22Rv1 (cell line): ENCODE results near the gene RMI2.

Experiments
- H3K27ac ChIP-seq: fragments of 450-650 bp; 2 replicates; pipeline ENCODE4 v1.5.1; 2017
- ZFX ChIP-seq: fragments of 450-650 bp; IDR thresholded peaks from 2 replicates; pipeline ENCODE4 v1.6.1; 2017; ENCODE audit warnings: antibody characterized with exemption, borderline replicate concordance
- TF ChIP-seq, protein P1 (sequence below): fragments of 450-650 bp; IDR thresholded peaks from 2 replicates; pipeline ENCODE4 v1.5.1; 2017; ENCODE audit warnings: mild to moderate bottlenecking

RMI2 gene

DNA sequence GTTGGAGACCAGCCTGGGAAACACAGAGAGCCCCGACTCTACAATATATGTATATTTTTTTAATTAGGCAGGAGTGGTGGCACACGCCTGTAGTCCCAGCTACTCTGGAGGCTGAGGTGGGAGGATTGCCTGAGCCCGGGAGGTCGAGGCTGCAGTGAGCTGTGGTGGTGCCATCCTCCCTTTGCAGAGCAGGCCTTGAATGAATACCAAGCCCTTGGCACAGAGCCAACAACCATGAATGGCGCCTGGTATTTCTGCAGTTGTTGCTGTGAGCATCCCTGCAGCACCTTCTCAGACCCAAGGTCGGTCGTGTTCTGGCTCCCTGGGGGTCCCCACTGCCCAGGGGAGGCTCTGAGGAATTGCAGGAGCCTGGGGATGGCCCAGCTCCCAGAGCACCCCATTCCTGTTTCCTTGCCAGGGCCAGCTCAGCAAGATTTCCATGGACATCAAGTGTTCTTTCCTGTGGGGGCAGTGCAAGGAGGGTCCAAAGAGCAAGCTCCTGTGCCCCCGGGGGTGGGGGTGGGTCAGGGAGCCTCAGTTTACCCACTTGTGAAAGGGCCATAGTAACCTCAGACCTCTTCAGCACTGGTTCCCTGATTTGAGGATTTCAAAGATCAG, 25.6 kb upstream of the RMI2 start:
- TF ChIP-seq ZFX = no peak
- TF ChIP-seq, protein P1, sequence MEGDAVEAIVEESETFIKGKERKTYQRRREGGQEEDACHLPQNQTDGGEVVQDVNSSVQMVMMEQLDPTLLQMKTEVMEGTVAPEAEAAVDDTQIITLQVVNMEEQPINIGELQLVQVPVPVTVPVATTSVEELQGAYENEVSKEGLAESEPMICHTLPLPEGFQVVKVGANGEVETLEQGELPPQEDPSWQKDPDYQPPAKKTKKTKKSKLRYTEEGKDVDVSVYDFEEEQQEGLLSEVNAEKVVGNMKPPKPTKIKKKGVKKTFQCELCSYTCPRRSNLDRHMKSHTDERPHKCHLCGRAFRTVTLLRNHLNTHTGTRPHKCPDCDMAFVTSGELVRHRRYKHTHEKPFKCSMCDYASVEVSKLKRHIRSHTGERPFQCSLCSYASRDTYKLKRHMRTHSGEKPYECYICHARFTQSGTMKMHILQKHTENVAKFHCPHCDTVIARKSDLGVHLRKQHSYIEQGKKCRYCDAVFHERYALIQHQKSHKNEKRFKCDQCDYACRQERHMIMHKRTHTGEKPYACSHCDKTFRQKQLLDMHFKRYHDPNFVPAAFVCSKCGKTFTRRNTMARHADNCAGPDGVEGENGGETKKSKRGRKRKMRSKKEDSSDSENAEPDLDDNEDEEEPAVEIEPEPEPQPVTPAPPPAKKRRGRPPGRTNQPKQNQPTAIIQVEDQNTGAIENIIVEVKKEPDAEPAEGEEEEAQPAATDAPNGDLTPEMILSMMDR = no peak
- H3K27ac ChIP-seq = no peak overlapping the region

DNA sequence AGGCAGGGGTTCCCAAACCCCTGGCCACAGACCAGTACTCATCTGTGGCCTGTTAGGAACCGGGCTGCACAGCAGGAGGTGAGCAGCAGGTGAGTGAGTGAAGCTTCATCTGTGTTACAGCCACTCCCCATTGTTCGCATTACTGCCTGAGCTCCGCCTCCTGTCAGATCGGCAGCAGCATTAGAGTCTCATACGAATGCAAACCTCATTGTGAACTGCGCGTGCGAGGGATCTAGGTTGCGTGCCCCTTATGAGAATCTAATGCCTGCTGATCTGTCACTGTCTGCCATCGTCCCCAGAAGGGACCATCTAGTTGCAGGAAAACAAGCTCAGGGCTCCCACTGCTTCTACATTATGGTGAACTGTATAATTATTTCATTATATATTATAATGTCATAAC, 25.1 kb upstream of the RMI2 start:
- H3K27ac ChIP-seq = no peak overlapping the region

DNA sequence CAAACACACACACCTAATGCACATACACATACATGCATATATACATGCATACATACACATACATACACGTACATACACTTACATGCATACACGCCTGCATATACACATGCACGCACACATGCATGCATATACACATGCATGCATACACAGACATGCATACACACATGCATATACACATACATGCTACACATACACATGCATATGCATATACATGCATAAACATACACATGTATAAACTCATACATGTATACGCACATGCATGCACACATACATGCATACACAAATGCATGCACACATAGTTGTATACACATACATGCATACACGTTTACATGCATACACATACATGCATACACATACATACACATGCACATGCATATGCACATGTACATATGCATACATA, 23.6 kb upstream of the RMI2 start:
- no peak for TF ChIP-seq ZFX
- TF ChIP-seq, protein P1 = no peak
- H3K27ac ChIP-seq = no peak overlapping the region

More for the DNA sequence above, 25.1 kb upstream of the RMI2 start:
- no peak for TF ChIP-seq ZFX
- TF ChIP-seq, protein P1 = no peak

DNA sequence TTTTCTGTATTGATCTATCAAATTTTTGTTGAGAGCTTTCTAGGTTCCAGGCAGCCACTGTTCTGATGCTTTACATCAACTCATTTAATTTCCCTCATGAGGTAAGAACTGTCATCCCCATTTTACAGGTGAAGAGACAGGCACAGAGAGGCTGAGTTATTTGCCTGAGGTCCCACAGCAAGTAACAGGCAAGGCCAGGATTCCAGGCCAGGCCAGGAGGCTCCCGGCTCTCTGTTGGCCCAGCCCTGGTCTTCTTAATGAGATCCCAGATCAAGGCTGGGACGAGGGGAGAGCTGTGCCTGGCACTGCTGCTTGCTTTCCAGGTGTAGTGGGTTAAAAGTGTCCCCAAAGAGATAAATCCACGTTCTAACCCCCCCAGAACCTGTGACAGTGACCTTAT, 22.4 kb upstream of the RMI2 start:
- no peak overlapping the region for H3K27ac ChIP-seq
- TF ChIP-seq, protein P1 = no peak
- no peak for TF ChIP-seq ZFX

DNA sequence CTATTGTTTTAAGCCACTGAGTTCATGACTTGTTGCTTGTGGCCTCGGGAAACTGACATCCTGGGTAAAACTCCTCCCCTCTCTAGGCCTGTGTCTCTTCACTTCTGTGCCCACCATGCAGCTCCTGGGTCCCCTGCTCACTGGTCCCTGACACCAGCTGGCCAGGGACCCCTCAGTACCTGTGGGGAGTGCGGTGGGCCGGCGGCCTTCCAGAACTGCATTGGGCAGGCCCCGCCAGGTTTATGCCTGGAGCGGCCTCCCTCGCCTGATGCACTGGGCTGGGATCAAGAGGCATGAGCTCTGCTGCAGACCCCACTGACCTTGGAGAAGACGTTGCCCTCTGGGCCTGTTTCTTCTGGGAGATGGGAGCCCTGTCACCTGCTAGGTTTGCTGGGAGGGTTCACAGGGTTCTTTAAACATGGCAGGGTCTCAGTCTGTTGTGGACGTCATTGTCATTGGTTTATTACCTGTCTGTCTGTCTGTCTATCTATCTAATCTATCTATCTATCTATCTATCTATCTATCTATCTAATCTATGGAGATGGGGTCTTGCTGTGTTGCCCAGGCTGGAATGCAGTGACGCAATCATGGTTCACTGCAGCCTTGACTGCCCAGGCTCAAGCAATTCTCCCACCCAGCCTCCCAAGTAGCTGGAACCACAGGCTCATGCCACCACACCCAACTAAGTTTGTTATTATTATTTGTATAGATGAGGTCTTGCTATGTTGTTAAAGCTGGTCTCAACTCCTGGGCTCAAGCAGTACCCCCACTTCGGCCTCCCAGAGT, 21.5 kb upstream of the RMI2 start:
- no peak for TF ChIP-seq ZFX
- TF ChIP-seq, protein P1 = no peak
- H3K27ac ChIP-seq = no peak overlapping the region

DNA sequence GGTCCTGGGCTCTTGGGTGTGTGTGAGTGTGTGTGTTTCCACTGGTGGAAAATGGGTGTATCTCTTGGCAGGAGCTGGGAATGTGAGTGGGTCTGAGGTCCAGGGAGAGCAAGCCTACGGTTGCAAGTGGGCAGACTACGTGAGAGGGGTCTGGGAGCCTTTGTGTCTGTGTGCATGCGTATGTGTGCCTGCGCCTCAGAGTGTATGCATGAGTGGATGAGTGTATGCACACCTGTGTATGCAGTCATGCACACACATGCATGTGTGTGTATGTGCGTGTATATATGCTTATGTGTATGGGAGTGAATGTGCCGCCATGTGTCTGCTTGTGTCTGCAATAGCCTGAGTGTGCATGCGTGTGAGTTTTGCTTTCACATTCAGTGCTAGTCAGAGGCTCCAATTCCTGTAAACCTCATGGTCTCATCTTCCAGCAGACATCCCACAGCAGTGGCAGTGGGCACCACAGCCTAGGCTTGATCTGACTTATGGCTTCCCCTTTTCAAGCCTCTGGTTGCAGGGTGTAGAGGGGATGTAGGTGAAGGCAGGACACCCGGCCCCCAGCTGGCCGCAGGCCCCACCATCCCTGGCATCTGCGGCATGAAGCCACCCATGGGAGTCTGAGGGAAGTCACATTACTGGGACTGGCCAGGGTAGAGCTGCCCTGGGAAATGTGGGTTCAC, 19.7 kb upstream of the RMI2 start:
- no peak overlapping the region for H3K27ac ChIP-seq

More for the DNA sequence above, 19.7 kb upstream of the RMI2 start:
- TF ChIP-seq, protein P1 = no peak
- no peak for TF ChIP-seq ZFX
